SH-SY5Y (cell line): Measurements from ENCODE around the gene SETDB1.

Source experiments
- GATA2 ChIP-seq: IDR thresholded peaks from 2 replicates; pipeline ENCODE4 v1.6.1; 2011; ENCODE audit warnings: mild to moderate bottlenecking, low read depth, low read length
- GATA3 ChIP-seq: IDR thresholded peaks from 2 replicates; pipeline ENCODE4 v1.6.1; 2011; ENCODE audit warnings: low read depth, mild to moderate bottlenecking, low read length, moderate library complexity

- TF ChIP-seq GATA2 = no peak
- no peak for TF ChIP-seq GATA3
Observed at GRCh38 chr1:150972417-150972940, 46.3 kb downstream of the SETDB1 start.
